Gastroesophageal sphincter (tissue), 3 donors: ENCODE results near the gene KCNK18.
A peak's percentile ranks its signal among the peaks of the same experiment; 100 is the strongest.

ENCODE experiments used
- CTCF ChIP-seq, 4 experiments: fragments of 200-600 bp in 2 of 4; fragments of 450-650 bp in 2 of 4; sonication (generic) in 1 of 4; IDR thresholded peaks; one replicate each; pipeline ENCODE4 v1.5.1; 2017 to 2019; ENCODE audit warnings: antibody characterized with exemption in 4 of 4, mild to moderate bottlenecking in 2 of 4, moderate library complexity in 2 of 4
- POLR2A ChIP-seq, 2 donors: fragments of 450-650 bp; IDR thresholded peaks; one replicate each; pipeline ENCODE4 v1.6.1; 2017; ENCODE audit warnings: antibody characterized with exemption in 2 of 2, mild to moderate bottlenecking in 2 of 2, moderate library complexity in 1 of 2

GRCh38 chr10:117216611-117217195 is 19.4 kb downstream of the KCNK18 start:
- TF ChIP-seq POLR2A (IDR thresholded peaks at IDR 0.05) = no peak
- peak; percentile 99 to 100 (median 100) for TF ChIP-seq CTCF (IDR thresholded peaks at IDR 0.05)
